ENCODE measurements around the gene ARF3.

GRCh38 chr12:48981757-48982157, 24.5 kb upstream of the ARF3 start:
- no peak for TF ChIP-seq SMC3 (IDR thresholded peaks at IDR 0.05)
- no peak for TF ChIP-seq ELK1 (IDR thresholded peaks at IDR 0.05; ENCODE audit: low read depth, low read length)
- TF ChIP-seq CBX8 (IDR thresholded peaks at IDR 0.05): no peak
